Smooth muscle cell (in vitro differentiated cells): ENCODE data around the gene TMPRSS5. TPM values are rescaled to one million over a fixed set of nuclear protein-coding genes. Genes with fewer than 3 reads are reported as not detected.

ENCODE experiments used
- DNase-seq: peaks from one replicate; lab custom pipeline; 2025; ENCODE audit not compliant: unreplicated experiment; lab: John Stamatoyannopoulos, UW
- H2AFZ ChIP-seq: fragments of 200-600 bp; sonication (generic); 2 replicates; pipeline ENCODE4 v1.6.0; 2016; ENCODE audit warnings: antibody characterized with exemption, low read depth, mild to moderate bottlenecking
- H3F3A ChIP-seq: fragments of 200-600 bp; sonication (generic); 2 replicates; pipeline ENCODE4 v1.6.0; 2017; ENCODE audit warnings: antibody characterized with exemption, low read depth
- H3K27ac ChIP-seq: fragments of 200-600 bp; sonication (generic); 2 replicates; pipeline ENCODE4 v1.5.1; 2016; ENCODE audit warnings: low read depth, mild to moderate bottlenecking
- H3K27me3 ChIP-seq: fragments of 200-600 bp; sonication (generic); 2 replicates; pipeline ENCODE4 v1.6.1; 2016; ENCODE audit warnings: low read depth, mild to moderate bottlenecking
- H3K36me3 ChIP-seq: fragments of 200-600 bp; sonication (generic); 2 replicates; pipeline ENCODE4 v1.5.1; 2016; ENCODE audit warnings: low read depth
- H3K4me1 ChIP-seq: fragments of 200-600 bp; sonication (generic); 2 replicates; pipeline ENCODE4 v1.5.1; 2016; ENCODE audit warnings: low read depth
- H3K4me2 ChIP-seq: fragments of 200-600 bp; sonication (generic); 2 replicates; pipeline ENCODE4 v1.6.0; 2016; ENCODE audit warnings: mild to moderate bottlenecking
- H3K4me3 ChIP-seq: fragments of 200-600 bp; sonication (generic); 2 replicates; pipeline ENCODE4 v1.5.1; 2016; ENCODE audit warnings: mild to moderate bottlenecking
- H3K79me2 ChIP-seq: fragments of 200-600 bp; sonication (generic); 2 replicates; pipeline ENCODE4 v1.6.0; 2016; ENCODE audit warnings: low read depth, mild to moderate bottlenecking
- H3K9ac ChIP-seq: fragments of 200-600 bp; sonication (generic); 2 replicates; pipeline ENCODE4 v1.6.0; 2016; ENCODE audit warnings: low read depth
- H3K9me3 ChIP-seq: fragments of 200-600 bp; sonication (generic); replicated peaks from 2 replicates; pipeline ENCODE4 v1.5.1; 2016; ENCODE audit warnings: low read depth
- H4K20me1 ChIP-seq: fragments of 200-600 bp; sonication (generic); 2 replicates; pipeline ENCODE4 v1.6.0; 2016; ENCODE audit warnings: low read depth
- CTCF ChIP-seq: fragments of 200-600 bp; sonication (generic); IDR thresholded peaks from 2 replicates; pipeline ENCODE4 v1.5.1; 2017; ENCODE audit warnings: borderline replicate concordance, mild to moderate bottlenecking, antibody characterized with exemption; ENCODE audit not compliant: insufficient read depth, poor library complexity, severe bottlenecking
- WGBS: methylation state at CpG from one replicate; pipeline ENCODE4 v1.1.7; 2016; ENCODE audit warnings: low lambda C conversion rate; 5-methylcytosine and 5-hydroxymethylcytosine counted together
- polyA plus RNA-seq: library from polyadenylated mRNA; unstranded; fragments of >200 nt; fragmentation: Nextera tagmentation; extraction: Ambion mirVana; gene quantifications from 2 replicates; pipeline ENCODE4 v1.2.1, GENCODE V29; 2016
- total RNA-seq: library from RNA; depleted of rRNA; stranded (reverse); fragments of >200 nt; gene quantifications from 2 replicates; pipeline ENCODE4 v1.2.3, GENCODE V29; 2014

Gene TMPRSS5
- total and polyA plus RNA-seq, 2 experiments from 2014 or later, result 0.43 TPM; not detected in 1

- no peaks in the 10 kb centered on the region for H3K27me3 ChIP-seq
- no peak overlapping the region for H3K4me2 ChIP-seq
- no peaks in the 10 kb centered on the region for H3K36me3 ChIP-seq
- TF ChIP-seq CTCF, result no peak
- no peak overlapping the region for H3K4me3 ChIP-seq
- H3K4me1 ChIP-seq, result no peaks in the 10 kb centered on the region
- no peak overlapping the region for H3K9ac ChIP-seq
- no peak overlapping the region for H2AFZ ChIP-seq
- no peaks in the 10 kb centered on the region for H3K9me3 ChIP-seq
- H3F3A ChIP-seq, result no peaks in the 10 kb centered on the region
- no peaks in the 10 kb centered on the region for H4K20me1 ChIP-seq
- H3K27ac ChIP-seq, result no peak overlapping the region
- 97% methylated on average over 12 of the region's 12 CpGs for WGBS
- no peak for DNase-seq
- no peaks in the 10 kb centered on the region for H3K79me2 ChIP-seq
Observed at GRCh38 chr11:113694390-113694789, 11.7 kb downstream of the TMPRSS5 start.

- no peak for TF ChIP-seq CTCF
- no peaks in the 10 kb centered on the region for H3K79me2 ChIP-seq
Observed at GRCh38 chr11:113693030-113693429, 13.1 kb downstream of the TMPRSS5 start.

GRCh38 chr11:113690619-113691569 is 15.2 kb downstream of the TMPRSS5 start:
- peak overlapping the region; percentile 54 for H3K27ac ChIP-seq
- peak overlapping the region; percentile 43 for H3K4me2 ChIP-seq
- no peaks in the 10 kb centered on the region for H3F3A ChIP-seq
- TF ChIP-seq CTCF, result peak; percentile 44
- H3K27me3 ChIP-seq, result no peaks in the 10 kb centered on the region
- no peak overlapping the region for H3K4me3 ChIP-seq
- H3K4me1 ChIP-seq, result no peaks in the 10 kb centered on the region
- no peaks in the 10 kb centered on the region for H3K79me2 ChIP-seq
- 46% methylated on average over 15 of the region's 15 CpGs for WGBS
- DNase-seq, result no peak
- H2AFZ ChIP-seq, result no peak overlapping the region
- H3K9me3 ChIP-seq, result no peaks in the 10 kb centered on the region
- no peaks in the 10 kb centered on the region for H4K20me1 ChIP-seq
- peak overlapping the region; percentile 52 for H3K9ac ChIP-seq
- H3K36me3 ChIP-seq, result no peaks in the 10 kb centered on the region

More at GRCh38 chr11:113693030-113693429, 13.1 kb downstream of the TMPRSS5 start:
- H3K36me3 ChIP-seq, result no peaks in the 10 kb centered on the region
- H3K4me2 ChIP-seq, result no peak overlapping the region
- no peak overlapping the region for H3K27ac ChIP-seq
- no peaks in the 10 kb centered on the region for H3K4me1 ChIP-seq
- H4K20me1 ChIP-seq, result no peaks in the 10 kb centered on the region
- no peak overlapping the region for H3K4me3 ChIP-seq
- 94% methylated on average over 13 of the region's 13 CpGs for WGBS
- no peak for DNase-seq
- H3K27me3 ChIP-seq, result no peaks in the 10 kb centered on the region
- no peaks in the 10 kb centered on the region for H3K9me3 ChIP-seq
- no peak overlapping the region for H2AFZ ChIP-seq
- no peak overlapping the region for H3K9ac ChIP-seq
- H3F3A ChIP-seq, result no peaks in the 10 kb centered on the region
